GM12878 (cell line): ENCODE results near the gene TSHR.

Source experiments
- CEBPB ChIP-seq, 2 experiments: fragments of 150-350 bp in 1 of 2; IDR thresholded peaks; 2 replicates each; pipeline ENCODE4 v1.6.1; 2012 to 2014; ENCODE audit warnings: low read depth in 2 of 2, low read length in 2 of 2, borderline replicate concordance in 1 of 2, inconsistent platforms in 1 of 2
- CTCF ChIP-seq, 3 experiments: IDR thresholded peaks in 2 of 3; conservative IDR thresholded peaks in 1 of 3; 2 replicates each; pipeline ENCODE4 v1.5.1; 2011; ENCODE audit warnings: low read depth in 3 of 3, low read length in 3 of 3, mild to moderate bottlenecking in 3 of 3, control low read depth in 2 of 3, moderate library complexity in 2 of 3, inconsistent platforms in 1 of 3, mixed read lengths in 1 of 3; ENCODE audit not compliant: control insufficient read depth in 2 of 3, insufficient read depth in 1 of 3; ENCODE audit errors: extremely low read depth in 1 of 3
- EZH2 ChIP-seq: IDR thresholded peaks from 2 replicates; pipeline ENCODE4 v1.6.1; 2012; ENCODE audit warnings: low read depth, mild to moderate bottlenecking, control low read depth, inconsistent platforms, low read length, borderline replicate concordance; ENCODE audit not compliant: control insufficient read depth
- FOXK2 ChIP-seq: fragments of 450-650 bp; IDR thresholded peaks from 2 replicates; pipeline ENCODE4 v1.6.1; 2017; ENCODE audit warnings: mild to moderate bottlenecking, moderate library complexity
- NFIC ChIP-seq: IDR thresholded peaks from 2 replicates; pipeline ENCODE4 v1.6.1; 2012; ENCODE audit warnings: low read depth, mild to moderate bottlenecking, inconsistent platforms, low read length, moderate library complexity
- NFXL1 ChIP-seq: fragments of 450-650 bp; IDR thresholded peaks from 2 replicates; pipeline ENCODE4 v1.6.1; 2017; ENCODE audit warnings: antibody characterized with exemption, mild to moderate bottlenecking, borderline replicate concordance
- POLR2A ChIP-seq: IDR thresholded peaks from 2 replicates; pipeline ENCODE4 v1.6.1; 2011; ENCODE audit warnings: low read depth, mild to moderate bottlenecking, low read length
- POLR2AphosphoS5 ChIP-seq: IDR thresholded peaks from 2 replicates; pipeline ENCODE4 v1.6.1; 2011; ENCODE audit warnings: mild to moderate bottlenecking, low read length, inconsistent platforms
- SIX5 ChIP-seq: IDR thresholded peaks from 2 replicates; pipeline ENCODE4 v1.6.1; 2011; ENCODE audit warnings: mild to moderate bottlenecking, low read depth, low read length, moderate library complexity; ENCODE audit not compliant: severe bottlenecking

DNA sequence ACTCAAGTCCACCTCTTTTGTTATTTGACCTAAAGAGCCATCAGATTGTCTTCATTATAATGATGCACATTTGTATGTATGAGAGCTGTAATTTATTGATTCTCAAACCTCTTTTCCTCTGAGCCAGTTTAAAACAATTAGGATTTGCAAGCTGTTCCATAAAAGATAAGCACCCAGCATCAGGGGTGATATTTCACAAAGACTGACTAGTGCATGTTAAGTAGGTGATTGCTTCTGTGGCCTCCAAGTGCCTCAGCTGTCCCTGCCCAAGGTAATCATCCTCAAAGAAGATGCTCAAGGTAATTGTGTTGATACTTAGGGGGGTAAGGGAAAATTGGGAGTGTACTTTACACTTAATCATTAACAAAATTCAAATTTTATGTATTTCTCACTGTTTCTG lies 32.1 kb upstream of the TSHR start:
- TF ChIP-seq NFXL1 (no peak), SIX5 (no peak), CEBPB (IDR thresholded peaks at IDR 0.05; ENCODE audit: borderline replicate concordance in 1 of 2, low read depth in 2 of 2, low read length in 2 of 2) (no peak), CTCF (IDR thresholded peaks at IDR 0.05 in 2 of 3, conservative IDR thresholded peaks at IDR 0.05 in 1 of 3; ENCODE audit: control insufficient read depth in 2 of 3, extremely low read depth in 1 of 3, insufficient read depth in 1 of 3, low read depth in 3 of 3, low read length in 3 of 3) (no peak), NFIC (no peak), FOXK2 (no peak), POLR2AphosphoS5 (no peak), EZH2 (no peak), POLR2A (no peak)
